Gastroesophageal sphincter (tissue), 3 donors: ENCODE results near the gene AOX1.
"Not testable (repeated sequence)": the region's sequence is repeated elsewhere in the genome, so short reads cannot be mapped to it uniquely, and the experiment has no call there.

ENCODE experiments used
- CTCF ChIP-seq, 4 experiments: fragments of 200-600 bp in 2 of 4; fragments of 450-650 bp in 2 of 4; sonication (generic) in 1 of 4; IDR thresholded peaks; one replicate each; pipeline ENCODE4 v1.5.1; 2017 to 2019; ENCODE audit warnings: antibody characterized with exemption in 4 of 4, mild to moderate bottlenecking in 2 of 4, moderate library complexity in 2 of 4
- POLR2A ChIP-seq, 2 donors: fragments of 450-650 bp; IDR thresholded peaks; one replicate each; pipeline ENCODE4 v1.6.1; 2017; ENCODE audit warnings: antibody characterized with exemption in 2 of 2, mild to moderate bottlenecking in 2 of 2, moderate library complexity in 1 of 2
- POLR2AphosphoS5 ChIP-seq: sonication (generic); formaldehyde crosslinking; IDR thresholded peaks from one replicate; pipeline ENCODE4 v1.6.1; 2017; ENCODE audit warnings: antibody characterized with exemption

GRCh38 chr2:200566596-200566995 lies 19.2 kb upstream of the AOX1 start:
- not testable (repeated sequence) for TF ChIP-seq POLR2AphosphoS5; POLR2A (IDR thresholded peaks at IDR 0.05); CTCF (IDR thresholded peaks at IDR 0.05)
